Epithelial cell of proximal tubule (primary cell): ENCODE measurements around the gene RABL6. TPM values are rescaled to one million over a fixed set of nuclear protein-coding genes. Genes with fewer than 3 reads are reported as not detected.
"Not testable (repeated sequence)": the region's sequence is repeated elsewhere in the genome, so short reads cannot be mapped to it uniquely, and the experiment has no call there.

Source experiments
- DNase-seq: peaks from one replicate; pipeline ENCODE4 v3.0.0-alpha.2; 2011; ENCODE audit warnings: low read depth
- H3K4me3 ChIP-seq: 2 replicates; pipeline ENCODE4 v1.5.1; 2011; ENCODE audit warnings: low read depth, mild to moderate bottlenecking, low read length
- CTCF ChIP-seq: conservative IDR thresholded peaks from 2 replicates; pipeline ENCODE4 v1.5.1; 2012; ENCODE audit warnings: low read depth, mild to moderate bottlenecking, low read length
- total RNA-seq: library from RNA; depleted of rRNA; stranded (reverse); fragments of >200 nt; gene quantifications from 2 replicates; pipeline ENCODE4 v1.2.3, GENCODE V29; 2015

The RABL6 gene
- total RNA-seq, 1 donor from 2014 or later = 114 TPM

- no peak for TF ChIP-seq CTCF
- peak overlapping the region; percentile 7 for H3K4me3 ChIP-seq
Observed at GRCh38 chr9:136882109-136882946, 74.6 kb downstream of the RABL6 start.

GRCh38 chr9:136882947-136883283 is 75.2 kb downstream of the RABL6 start:
- not testable (repeated sequence) for DNase-seq, H3K4me3 ChIP-seq

More at GRCh38 chr9:136882109-136882946, 74.6 kb downstream of the RABL6 start:
- peak; percentile 43 for DNase-seq

- H3K4me3 ChIP-seq, DNase-seq: not testable (repeated sequence)
Observed at GRCh38 chr9:136883670-136884069, 75.9 kb downstream of the RABL6 start.

GRCh38 chr9:136885950-136886578 is 78.3 kb downstream of the RABL6 start, which contains the start of gene TRAF2:
TRAF2 (plus strand) TSS chr9:136886516; CDS start chr9:136898741, 12,225 bp downstream.
- no peak for TF ChIP-seq CTCF
- peak; percentile 77 for DNase-seq
- H3K4me3 ChIP-seq = peak within 1 kb of the TSS; percentile 93

- H3K4me3 ChIP-seq = peak overlapping the region; percentile 93
- TF ChIP-seq CTCF = no peak
- no peak for DNase-seq
Observed at GRCh38 chr9:136886610-136887597, 79.2 kb downstream of the RABL6 start.

- no peak for TF ChIP-seq CTCF
- H3K4me3 ChIP-seq = no peak overlapping the region
- no peak for DNase-seq
Observed at GRCh38 chr9:136888454-136888853, 80.7 kb downstream of the RABL6 start.

- no peak for TF ChIP-seq CTCF
- DNase-seq = no peak
- H3K4me3 ChIP-seq = no peak overlapping the region
Observed at GRCh38 chr9:136889858-136890257, 82.1 kb downstream of the RABL6 start.
